ENCODE measurements around the gene TES. TPM values are rescaled to one million over a fixed set of nuclear protein-coding genes. Genes with fewer than 3 reads are reported as not detected.

The TES gene
- total and polyA plus RNA-seq, 2 of the 8 experiments (the other 6 are each of a cell fraction or from before 2014, with no cell fraction given), result 18.2 to 36.3 TPM

DNA sequence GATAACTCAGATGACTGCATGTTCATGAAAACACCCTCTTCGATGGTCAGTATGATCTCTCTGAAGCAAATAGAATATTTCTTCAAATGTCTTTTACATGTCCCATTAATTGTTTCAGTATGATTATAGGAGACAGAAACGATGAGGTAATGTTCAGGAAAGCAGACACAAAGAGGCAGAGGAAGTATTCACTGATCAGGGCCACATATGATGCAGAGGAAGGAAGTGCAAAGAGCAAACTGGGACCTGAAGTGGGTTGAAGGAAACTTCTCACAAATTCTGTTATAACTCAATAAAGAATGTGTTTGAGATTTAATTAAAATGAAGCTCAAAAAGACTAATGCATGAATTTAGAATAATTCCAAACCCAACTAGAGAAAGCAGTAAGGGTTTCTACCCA is 70.5 kb downstream of the TES start:
- Histone ChIP-seq H3K23me2 (ENCODE audit: low read depth, low read length) (no peaks in the 10 kb centered on the region), H3K4me3 (ENCODE audit: extremely low read depth in 1 of 4, insufficient read depth in 2 of 4, low read depth in 3 of 4, low read length in 4 of 4) (no peak overlapping the region), H3K4ac (replicated peaks; ENCODE audit: insufficient read length, low read depth, low read length) (no peak overlapping the region), H3K4me1 (replicated peaks in 1 of 4; ENCODE audit: control insufficient read depth in 3 of 4, insufficient read depth in 4 of 4, low read length in 3 of 4) (peaks cover 0 to 2% (median 0%) of the 10 kb centered on the region in 4 experiments; a peak in 1 of 7 replicates), H3K4me2 (ENCODE audit: insufficient read depth in 1 of 2, low read depth in 2 of 2, low read length in 2 of 2) (no peak overlapping the region), H3K36me3 (ENCODE audit: control insufficient read depth in 2 of 4, insufficient read depth in 4 of 4, low read length in 3 of 4) (no peaks in the 10 kb centered on the region), H2BK15ac (ENCODE audit: low read length) (no peak overlapping the region), H2BK12ac (ENCODE audit: low read depth, low read length) (no peak overlapping the region), H3K9me3 (ENCODE audit: insufficient read depth in 2 of 2, low read depth in 1 of 2, low read length in 1 of 2) (no peaks in the 10 kb centered on the region), H3K23ac (ENCODE audit: insufficient read length) (no peak overlapping the region), H2BK120ac (replicated peaks; ENCODE audit: low read depth, low read length) (no peak overlapping the region), H4K5ac (ENCODE audit: insufficient read length, low read depth, low read length) (no peak overlapping the region), H3K27me3 (replicated peaks in 1 of 4; ENCODE audit: control insufficient read depth in 3 of 4, extremely low read depth in 1 of 4, insufficient read depth in 3 of 4, low read length in 3 of 4) (no peaks in the 10 kb centered on the region), H2AK5ac (ENCODE audit: low read depth, low read length) (no peak overlapping the region), H4K91ac (replicated peaks; ENCODE audit: insufficient read length, low read length) (no peak overlapping the region), H2BK20ac (ENCODE audit: low read length) (no peak overlapping the region), H3K56ac (replicated peaks; ENCODE audit: insufficient read length, low read depth, low read length) (no peak overlapping the region), H3K27ac (ENCODE audit: low read depth, low read length) (no peak overlapping the region), H2AFZ (ENCODE audit: low read length) (no peak overlapping the region), H4K20me1 (replicated peaks in 1 of 2; ENCODE audit: control insufficient read depth in 1 of 2, insufficient read depth in 2 of 2, low read length in 2 of 2) (no peaks in the 10 kb centered on the region), H3K9ac (replicated peaks in 1 of 4; ENCODE audit: extremely low read depth in 1 of 4, low read depth in 3 of 4, low read length in 3 of 4) (no peak overlapping the region), H3K79me2 (ENCODE audit: control insufficient read depth in 1 of 2, insufficient read depth in 2 of 2, low read length in 2 of 2) (no peaks in the 10 kb centered on the region), H2BK5ac (ENCODE audit: low read depth, low read length) (no peak overlapping the region), H4K8ac (ENCODE audit: extremely low read depth, insufficient read depth, low read length) (no peak overlapping the region), H3K18ac (ENCODE audit: extremely low read depth, low read length) (no peak overlapping the region), H3K79me1 (ENCODE audit: low read depth, low read length) (no peaks in the 10 kb centered on the region), H3K14ac (ENCODE audit: insufficient read length) (no peak overlapping the region)
- ChIA-PET CTCF (ENCODE audit: partially characterized antibody) (interaction anchor here (0.8 to 3.7 kb wide), 6 partner anchors 10 to 310 kb away, joined by 3 to 15 read pairs (median 5); no protein-coding TSS in a partner anchor), POLR2A (ENCODE audit: partially characterized antibody) (no interaction called here)
- DNase-seq (ENCODE audit: low read depth in 1 of 2, low spot score in 2 of 2) (no peak), FAIRE-seq (no peak)
- no peak for TF ChIP-seq YY1 (IDR thresholded peaks at IDR 0.05; ENCODE audit: low read depth, low read length)
- TF ChIP-seq, protein P1, sequence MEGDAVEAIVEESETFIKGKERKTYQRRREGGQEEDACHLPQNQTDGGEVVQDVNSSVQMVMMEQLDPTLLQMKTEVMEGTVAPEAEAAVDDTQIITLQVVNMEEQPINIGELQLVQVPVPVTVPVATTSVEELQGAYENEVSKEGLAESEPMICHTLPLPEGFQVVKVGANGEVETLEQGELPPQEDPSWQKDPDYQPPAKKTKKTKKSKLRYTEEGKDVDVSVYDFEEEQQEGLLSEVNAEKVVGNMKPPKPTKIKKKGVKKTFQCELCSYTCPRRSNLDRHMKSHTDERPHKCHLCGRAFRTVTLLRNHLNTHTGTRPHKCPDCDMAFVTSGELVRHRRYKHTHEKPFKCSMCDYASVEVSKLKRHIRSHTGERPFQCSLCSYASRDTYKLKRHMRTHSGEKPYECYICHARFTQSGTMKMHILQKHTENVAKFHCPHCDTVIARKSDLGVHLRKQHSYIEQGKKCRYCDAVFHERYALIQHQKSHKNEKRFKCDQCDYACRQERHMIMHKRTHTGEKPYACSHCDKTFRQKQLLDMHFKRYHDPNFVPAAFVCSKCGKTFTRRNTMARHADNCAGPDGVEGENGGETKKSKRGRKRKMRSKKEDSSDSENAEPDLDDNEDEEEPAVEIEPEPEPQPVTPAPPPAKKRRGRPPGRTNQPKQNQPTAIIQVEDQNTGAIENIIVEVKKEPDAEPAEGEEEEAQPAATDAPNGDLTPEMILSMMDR (IDR thresholded peaks at IDR 0.05; ENCODE audit: control extremely low read depth in 1 of 3, insufficient read depth in 1 of 3, low read depth in 1 of 3, low read length in 3 of 3), result no peak
- TF ChIP-seq ZNF274 (IDR thresholded peaks at IDR 0.05; ENCODE audit: borderline replicate concordance, extremely low read depth, low read length), result no peak
- TF ChIP-seq POU5F1 (IDR thresholded peaks at IDR 0.05; ENCODE audit: low read depth, low read length), result no peak
- no peak for TF ChIP-seq SIRT6 (IDR thresholded peaks at IDR 0.05; ENCODE audit: low read length)
- TF ChIP-seq CHD1 (IDR thresholded peaks at IDR 0.05; ENCODE audit: low read depth, low read length), result no peak
- TF ChIP-seq RNF2 (IDR thresholded peaks at IDR 0.05; ENCODE audit: borderline replicate concordance, low read depth, low read length, missing control alignments, poor library complexity, severe bottlenecking), result no peak
- TF ChIP-seq CBX8 (IDR thresholded peaks at IDR 0.05; ENCODE audit: borderline replicate concordance, low read depth, low read length), result no peak
- no peak for TF ChIP-seq SIX5 (IDR thresholded peaks at IDR 0.05; ENCODE audit: low read depth, low read length)
- no peak for TF ChIP-seq HDAC6 (IDR thresholded peaks at IDR 0.05; ENCODE audit: low read depth, low read length)
- 92% methylated on average over 2 of the region's 2 CpGs; no CpG with 5 or more reads in 1 of the 2 experiments for WGBS, 2 experiments (ENCODE audit: extremely low coverage in 1 of 2, insufficient coverage in 1 of 2, insufficient read length in 1 of 2, insufficient replicate concordance in 2 of 2, low coverage in 1 of 2, low lambda C conversion rate in 2 of 2, missing lambda C conversion rate in 1 of 2)
